Hepatocyte (in vitro differentiated cells): ENCODE measurements around the gene TENT5A.

Experiments
- EZH2 ChIP-seq: fragments of 200-600 bp; sonication (generic); IDR thresholded peaks from 2 replicates; pipeline ENCODE4 v1.6.1; 2016; ENCODE audit warnings: antibody characterized with exemption, mild to moderate bottlenecking, borderline replicate concordance
- EZH2phosphoT487 ChIP-seq: fragments of 200-600 bp; sonication (generic); IDR thresholded peaks from one replicate; pipeline ENCODE4 v1.6.1; 2018; ENCODE audit warnings: antibody characterized with exemption, mild to moderate bottlenecking, low read depth, moderate library complexity; ENCODE audit not compliant: unreplicated experiment, severe bottlenecking
- TF ChIP-seq, protein P1 (sequence below): fragments of 200-600 bp; sonication (generic); IDR thresholded peaks from 2 replicates; pipeline ENCODE4 v1.5.1; 2016; ENCODE audit warnings: antibody characterized with exemption, mild to moderate bottlenecking; ENCODE audit not compliant: poor library complexity

DNA sequence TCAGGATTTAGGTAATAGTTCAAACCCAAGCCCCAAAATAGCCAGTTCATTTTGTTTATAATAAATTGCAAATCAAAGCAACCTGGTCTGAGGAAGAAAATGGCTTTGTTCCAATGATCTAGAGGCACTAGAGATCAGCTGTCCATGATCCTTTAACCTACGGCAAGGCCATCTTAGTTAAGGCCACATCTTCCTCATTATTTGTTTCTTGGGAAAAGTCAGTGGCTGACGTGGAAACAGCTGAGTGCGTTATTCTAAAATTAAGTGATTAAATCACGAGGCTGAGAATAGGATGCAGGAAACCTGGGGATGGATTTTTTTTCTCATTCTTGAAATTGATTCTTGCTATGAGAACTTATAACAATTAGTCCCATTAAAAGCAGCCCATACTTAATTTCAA is 10.1 kb upstream of the TENT5A start:
- TF ChIP-seq EZH2phosphoT487 (no peak), EZH2 (no peak)
- TF ChIP-seq, protein P1, sequence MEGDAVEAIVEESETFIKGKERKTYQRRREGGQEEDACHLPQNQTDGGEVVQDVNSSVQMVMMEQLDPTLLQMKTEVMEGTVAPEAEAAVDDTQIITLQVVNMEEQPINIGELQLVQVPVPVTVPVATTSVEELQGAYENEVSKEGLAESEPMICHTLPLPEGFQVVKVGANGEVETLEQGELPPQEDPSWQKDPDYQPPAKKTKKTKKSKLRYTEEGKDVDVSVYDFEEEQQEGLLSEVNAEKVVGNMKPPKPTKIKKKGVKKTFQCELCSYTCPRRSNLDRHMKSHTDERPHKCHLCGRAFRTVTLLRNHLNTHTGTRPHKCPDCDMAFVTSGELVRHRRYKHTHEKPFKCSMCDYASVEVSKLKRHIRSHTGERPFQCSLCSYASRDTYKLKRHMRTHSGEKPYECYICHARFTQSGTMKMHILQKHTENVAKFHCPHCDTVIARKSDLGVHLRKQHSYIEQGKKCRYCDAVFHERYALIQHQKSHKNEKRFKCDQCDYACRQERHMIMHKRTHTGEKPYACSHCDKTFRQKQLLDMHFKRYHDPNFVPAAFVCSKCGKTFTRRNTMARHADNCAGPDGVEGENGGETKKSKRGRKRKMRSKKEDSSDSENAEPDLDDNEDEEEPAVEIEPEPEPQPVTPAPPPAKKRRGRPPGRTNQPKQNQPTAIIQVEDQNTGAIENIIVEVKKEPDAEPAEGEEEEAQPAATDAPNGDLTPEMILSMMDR, result no peak
